HEK293 (cell line): ENCODE results near the gene MICAL3.

Experiments
- ZNF302 ChIP-seq: fragments of 450-650 bp; formaldehyde crosslinking; IDR thresholded peaks from 2 replicates; pipeline ENCODE4 v1.5.1; 2016; ENCODE audit warnings: missing biosample characterization, missing genetic modification characterization, low read depth
- ZNF521 ChIP-seq: fragments of 450-650 bp; formaldehyde crosslinking; IDR thresholded peaks from 2 replicates; pipeline ENCODE4 v1.5.1; 2017; ENCODE audit warnings: missing biosample characterization, mild to moderate bottlenecking, missing genetic modification characterization

DNA sequence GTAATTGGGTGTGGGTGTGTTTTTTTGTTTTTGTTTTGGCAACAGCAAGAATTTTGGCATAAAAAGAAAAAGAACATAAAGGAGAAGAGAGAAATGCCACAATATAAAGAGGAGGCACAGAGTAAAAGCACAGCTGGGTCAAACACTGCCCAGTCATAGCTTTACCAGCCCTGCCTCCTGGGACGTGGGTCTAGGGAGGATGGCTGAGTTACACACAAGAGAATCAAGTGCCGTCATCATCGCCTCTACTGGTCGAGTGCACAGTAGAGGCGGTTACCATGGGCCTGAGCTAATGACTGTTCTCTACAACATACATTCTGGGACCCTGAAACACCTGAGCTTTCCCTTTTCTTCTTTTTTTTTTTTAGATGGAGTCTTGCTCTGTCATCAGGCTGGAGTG, 162.5 kb downstream of the MICAL3 start:
- TF ChIP-seq ZNF302 (tag by site-specific recombination) (no peak), ZNF521 (tag by site-specific recombination) (no peak)
